Lung microvascular endothelial cell (primary cell): ENCODE results near the gene B3GNT2. TPM values are rescaled to one million over a fixed set of nuclear protein-coding genes. Genes with fewer than 3 reads are reported as not detected.
"Not testable (repeated sequence)": the region's sequence is repeated elsewhere in the genome, so short reads cannot be mapped to it uniquely, and the experiment has no call there.

Experiments
- DNase-seq, 2 donors: peaks; one replicate each; pipeline versions ENCODE4 v3.0.0 to v3.0.0-alpha.2; 2010; ENCODE audit warnings: low read depth in 2 of 2
- total RNA-seq: library from RNA; depleted of rRNA; stranded (reverse); fragments of >200 nt; gene quantifications from 2 replicates; pipeline ENCODE4 v1.2.1, GENCODE V29; 2014

The B3GNT2 gene
- total RNA-seq, 1 donor from 2014 or later = 17.3 TPM

- no peak for DNase-seq
Measured at GRCh38 chr2:62185475-62186155, 10.3 kb upstream of the B3GNT2 start.

- no peak for DNase-seq
Measured at GRCh38 chr2:62186156-62186905, 9.6 kb upstream of the B3GNT2 start.

GRCh38 chr2:62187246-62187645 is 8.7 kb upstream of the B3GNT2 start:
- DNase-seq = no peak

- DNase-seq = no peak
Measured at GRCh38 chr2:62188416-62188815, 7.5 kb upstream of the B3GNT2 start.

- DNase-seq = no peak
Measured at GRCh38 chr2:62189196-62189595, 6.7 kb upstream of the B3GNT2 start.

GRCh38 chr2:62192811-62193210 is 3.1 kb upstream of the B3GNT2 start:
- peak in 1 of 2 donors; percentile 21 for DNase-seq

GRCh38 chr2:62194558-62195420 is 1.1 kb upstream of the B3GNT2 start:
- DNase-seq = no peak

- DNase-seq = no peak
Measured at GRCh38 chr2:62196278-62196901, 475 bp downstream of the B3GNT2 start.

GRCh38 chr2:62197011-62197924 is 1.4 kb downstream of the B3GNT2 start:
- DNase-seq = peak; percentile 19 to 23

- DNase-seq = no peak
Measured at GRCh38 chr2:62197925-62198633, 2.2 kb downstream of the B3GNT2 start.

- DNase-seq = not testable (repeated sequence)
Measured at GRCh38 chr2:62198854-62199253, 2.9 kb downstream of the B3GNT2 start.

- no peak for DNase-seq
Measured at GRCh38 chr2:62199392-62200125, 3.6 kb downstream of the B3GNT2 start.

- DNase-seq = no peak
Measured at GRCh38 chr2:62200291-62200841, 4.5 kb downstream of the B3GNT2 start.

- DNase-seq = no peak
Measured at GRCh38 chr2:62200868-62201267, 5.0 kb downstream of the B3GNT2 start.

- DNase-seq = no peak
Measured at GRCh38 chr2:62201307-62201706, 5.4 kb downstream of the B3GNT2 start.

- no peak for DNase-seq
Measured at GRCh38 chr2:62202019-62202722, 6.3 kb downstream of the B3GNT2 start.

GRCh38 chr2:62202729-62203128 is 6.8 kb downstream of the B3GNT2 start:
- no peak for DNase-seq

- no peak for DNase-seq
Measured at GRCh38 chr2:62203459-62203858, 7.5 kb downstream of the B3GNT2 start.
